Stimulated activated CD8-positive, alpha-beta memory T cell treated with anti-CD3 and anti-CD28 coated beads, Interleukin-4, amount 100 ng/mL, for 4 hours (primary cell): ENCODE measurements around the gene VWA8.

ENCODE experiments used
- DNase-seq, 2 donors: peaks; one replicate each; pipeline ENCODE4 v3.0.0-alpha.2; 2020; ENCODE audit warnings: low read depth in 2 of 2, low spot score in 1 of 2

VWA8 gene

DNA sequence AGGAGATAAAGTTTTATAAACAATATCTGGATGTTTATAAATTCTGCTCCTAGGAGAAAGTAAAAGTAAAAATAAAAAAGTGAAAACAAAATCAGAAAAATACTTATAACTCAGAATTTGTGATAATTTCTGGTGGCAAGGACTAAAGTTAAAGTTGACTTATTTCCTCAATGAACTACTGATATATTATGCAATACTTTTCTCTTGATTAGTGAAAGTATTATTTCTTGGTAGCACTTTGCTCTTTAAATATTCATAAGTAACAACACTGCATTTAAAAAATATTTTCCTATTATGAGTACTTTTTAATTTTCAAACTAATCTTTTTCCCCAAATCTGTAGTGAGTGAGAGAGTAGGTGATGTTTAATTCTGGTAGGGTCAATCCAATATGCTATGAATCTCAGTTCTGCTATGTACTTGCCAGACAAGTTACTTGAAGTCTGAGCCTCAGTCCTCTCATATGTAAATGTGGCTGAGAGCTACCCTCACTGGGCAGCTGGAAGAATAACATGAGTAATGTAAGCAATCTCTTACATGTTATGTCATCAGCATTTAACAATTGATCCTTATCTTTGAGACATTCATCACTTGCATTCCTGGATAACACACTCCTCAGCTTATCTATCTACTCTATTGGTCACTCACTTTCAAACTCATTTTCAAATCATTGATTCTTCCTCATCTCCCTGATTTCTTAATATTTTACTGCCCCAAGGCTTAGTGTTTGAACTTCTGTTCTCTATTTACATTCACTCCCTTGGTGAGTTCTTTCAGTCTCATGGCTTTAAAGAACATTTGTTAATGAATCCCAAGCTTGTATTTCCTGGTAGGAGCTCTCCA lies 264.5 kb downstream of the VWA8 start:
- no peak for DNase-seq

DNA sequence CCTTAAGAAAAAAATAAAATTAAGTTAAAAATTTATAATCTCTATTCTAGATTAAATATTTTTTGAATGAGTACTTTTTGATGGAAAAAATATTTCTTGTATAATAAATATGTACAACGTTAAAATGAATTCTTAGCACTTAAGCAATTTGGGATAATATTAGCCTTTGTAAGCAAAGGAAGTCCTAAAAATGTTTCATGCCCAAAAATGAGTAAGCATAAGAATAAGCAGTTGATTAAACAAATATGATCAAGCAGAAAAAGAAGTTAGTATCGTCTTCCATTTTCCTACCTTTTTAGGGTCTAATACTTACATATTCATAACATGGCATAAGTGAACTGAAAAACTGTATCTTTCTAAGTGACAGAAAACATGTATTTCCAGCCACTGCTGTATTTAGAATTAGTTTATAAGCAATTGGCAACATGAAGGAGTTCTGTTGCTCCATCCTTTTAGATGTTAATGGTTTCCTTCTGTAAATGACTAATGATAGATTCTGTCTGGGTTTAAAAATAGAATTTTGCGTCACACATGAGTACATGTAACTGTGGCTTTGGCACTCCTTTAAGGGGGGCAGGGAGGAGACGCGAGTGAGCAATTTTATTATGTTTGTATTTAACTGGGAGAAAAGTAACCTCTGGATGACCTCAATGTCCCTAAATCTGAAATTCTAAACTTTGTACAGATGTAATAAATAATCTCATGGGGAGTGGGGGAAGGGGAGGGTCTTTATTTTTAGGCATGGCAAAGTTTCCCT lies 266.2 kb downstream of the VWA8 start:
- no peak for DNase-seq

DNA sequence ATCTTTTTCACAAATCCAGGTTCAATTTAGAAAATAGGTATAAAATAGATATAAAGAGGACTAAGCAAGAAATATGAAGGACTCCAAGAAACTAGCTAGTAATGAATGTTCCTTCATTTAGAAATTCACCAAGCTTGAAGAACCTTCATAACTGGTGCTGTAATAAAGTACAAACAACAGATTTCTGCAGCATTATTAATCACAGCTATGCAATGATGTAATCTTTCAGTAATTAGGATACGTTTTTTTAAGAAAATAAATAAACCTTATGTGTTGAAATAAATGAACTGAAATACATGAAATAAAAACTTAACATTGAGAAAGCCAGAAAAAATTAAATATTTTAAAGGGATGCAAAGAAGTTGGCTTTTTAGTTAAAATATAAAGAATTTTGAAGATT lies 267.5 kb downstream of the VWA8 start:
- no peak for DNase-seq

DNA sequence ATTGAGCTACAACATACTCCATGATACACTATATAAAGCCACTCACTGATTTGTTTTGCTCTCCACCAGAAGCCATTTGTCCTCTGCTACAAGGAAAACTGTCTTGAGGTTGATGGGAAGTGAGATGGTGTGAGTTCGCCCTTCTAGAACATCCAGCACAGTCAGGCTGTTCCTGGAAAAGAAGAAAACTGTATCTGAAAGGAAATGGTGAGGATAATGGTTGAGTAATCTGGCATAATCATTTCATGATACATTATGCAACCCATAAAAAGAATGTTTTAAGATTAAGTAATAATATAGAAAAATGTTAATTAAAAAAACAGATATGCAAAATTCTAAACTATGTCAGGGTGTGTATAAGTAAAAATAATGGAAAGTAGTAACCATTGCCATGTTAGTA lies 269.6 kb downstream of the VWA8 start:
- DNase-seq, result no peak

DNA sequence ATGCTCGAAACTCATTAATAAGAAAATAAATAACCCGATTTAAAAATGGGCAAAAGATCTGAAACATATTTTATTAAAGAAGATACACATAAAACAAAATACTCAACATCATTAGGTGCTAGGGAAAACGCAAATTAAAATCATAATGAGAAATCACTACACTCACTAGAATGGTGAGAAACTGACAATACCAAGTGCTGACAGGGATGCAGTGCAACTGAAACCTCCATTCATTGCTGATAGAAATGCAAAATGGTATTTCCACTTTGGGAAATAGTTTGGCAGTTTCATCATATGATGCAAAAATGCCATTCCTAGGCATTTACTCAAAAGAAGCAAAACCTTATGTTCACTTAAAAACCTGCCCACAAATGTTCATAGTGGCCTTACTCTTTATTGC lies 278.1 kb downstream of the VWA8 start:
- no peak for DNase-seq

DNA sequence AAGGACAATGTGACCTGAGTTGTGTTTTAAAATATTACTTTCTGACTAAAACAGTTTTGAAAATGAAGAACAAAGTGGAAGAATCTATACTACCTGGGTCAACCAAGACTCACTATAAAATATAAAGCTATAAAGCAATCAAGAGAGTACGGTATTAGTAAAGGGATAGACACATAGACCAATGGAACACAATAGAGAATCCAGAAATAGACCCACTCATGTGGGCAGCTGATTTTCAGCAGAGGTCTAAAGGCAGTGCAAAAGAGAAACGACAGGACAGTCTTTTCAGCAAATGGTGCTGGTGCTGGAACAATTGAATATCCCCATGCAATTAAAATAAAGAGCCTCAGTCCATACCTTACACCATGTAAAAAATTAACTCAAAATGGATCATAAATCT lies 278.9 kb downstream of the VWA8 start:
- no peak for DNase-seq

DNA sequence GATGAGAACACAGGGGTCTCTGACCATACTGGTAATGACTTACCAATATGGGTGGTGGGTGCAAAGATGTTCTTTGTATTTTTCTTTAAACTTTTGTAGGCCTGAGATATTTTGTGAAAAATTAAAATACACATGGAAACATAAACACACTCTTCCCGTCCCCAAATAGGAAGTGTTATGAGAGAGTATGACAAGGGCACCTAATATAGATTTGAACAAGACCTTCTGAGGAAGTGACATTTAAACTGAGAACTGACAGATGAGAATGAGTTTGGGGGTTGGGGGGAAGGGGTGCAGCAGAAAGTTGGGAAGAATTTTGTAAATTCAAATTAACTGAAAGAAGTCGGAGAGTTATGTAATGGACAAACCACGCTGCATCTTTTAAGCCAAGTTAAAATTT lies 279.3 kb downstream of the VWA8 start:
- no peak for DNase-seq

DNA sequence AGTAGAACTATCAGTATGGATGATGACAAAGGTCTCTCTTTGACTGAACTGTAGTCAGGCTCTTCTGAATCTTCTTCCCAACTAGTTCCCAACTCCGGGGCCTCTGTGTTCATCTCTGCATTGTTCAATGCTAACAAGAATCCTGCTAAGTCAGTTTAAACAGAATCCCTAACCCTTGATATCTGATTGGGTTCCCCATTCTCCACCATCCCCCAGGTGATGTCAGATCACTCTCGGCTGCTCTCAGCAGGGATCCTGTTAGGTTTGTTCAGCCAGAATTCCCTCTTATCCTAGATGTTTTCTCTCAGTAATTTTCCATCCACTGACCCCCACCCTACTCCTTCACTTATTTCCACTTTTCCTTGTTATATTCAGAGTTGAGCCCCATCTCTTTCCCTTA lies 280.0 kb downstream of the VWA8 start:
- DNase-seq, result no peak

DNA sequence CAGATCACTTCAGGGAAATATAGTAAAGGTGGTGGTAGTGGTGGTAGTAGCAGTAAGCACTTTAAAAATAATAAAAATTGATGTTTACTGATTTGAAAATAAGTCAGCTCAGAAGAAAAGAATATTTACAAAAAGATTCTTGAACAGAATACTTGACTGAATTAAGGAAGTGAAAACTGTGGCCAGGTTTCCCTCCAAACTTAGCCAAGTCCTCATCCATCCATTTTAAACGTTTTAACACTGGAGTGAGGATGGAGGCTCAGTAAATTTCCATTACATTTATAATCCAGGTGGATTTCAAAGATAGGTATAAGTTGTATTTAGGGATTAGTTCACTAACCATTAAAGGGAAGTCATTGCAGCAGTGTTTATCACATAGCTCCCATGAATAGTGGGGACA lies 282.1 kb downstream of the VWA8 start:
- no peak for DNase-seq

DNA sequence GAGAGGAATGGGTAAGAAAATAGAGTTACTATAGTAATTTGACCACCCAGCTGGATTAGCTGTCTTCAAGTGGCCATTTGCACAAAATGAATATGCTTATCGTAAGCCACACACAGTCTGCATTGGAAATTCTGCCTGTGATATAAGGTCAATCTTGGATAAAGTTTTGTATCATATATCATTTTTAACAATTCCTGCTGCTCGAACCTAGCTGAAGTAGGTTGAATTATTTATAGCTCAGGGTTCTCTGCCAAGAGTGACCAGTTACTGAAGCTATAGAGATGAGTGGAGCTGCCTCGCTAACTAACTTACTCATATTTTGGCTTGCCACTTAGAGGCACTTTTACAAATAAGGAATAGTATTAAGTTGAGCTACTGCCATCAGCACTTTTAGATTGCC lies 282.7 kb downstream of the VWA8 start:
- DNase-seq, result no peak

DNA sequence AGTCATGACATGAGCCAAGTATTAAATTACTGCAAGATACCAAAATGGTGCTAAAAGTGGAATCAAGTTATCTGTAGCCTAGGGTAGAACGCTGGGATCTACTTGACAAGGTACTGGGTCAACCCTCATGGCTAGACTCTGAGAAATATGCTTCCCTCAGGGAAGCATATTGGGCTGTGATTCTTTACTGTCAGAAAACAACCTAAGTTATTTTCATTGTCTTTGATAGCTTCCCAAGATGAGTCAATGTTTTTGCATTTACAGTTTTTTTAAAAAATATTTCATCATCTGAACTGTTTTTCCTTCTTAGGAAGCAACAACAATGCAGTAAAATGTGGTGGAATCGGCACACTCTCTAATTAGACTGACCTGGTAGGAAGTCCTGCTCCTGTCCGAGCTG lies 285.6 kb downstream of the VWA8 start:
- DNase-seq, result no peak

DNA sequence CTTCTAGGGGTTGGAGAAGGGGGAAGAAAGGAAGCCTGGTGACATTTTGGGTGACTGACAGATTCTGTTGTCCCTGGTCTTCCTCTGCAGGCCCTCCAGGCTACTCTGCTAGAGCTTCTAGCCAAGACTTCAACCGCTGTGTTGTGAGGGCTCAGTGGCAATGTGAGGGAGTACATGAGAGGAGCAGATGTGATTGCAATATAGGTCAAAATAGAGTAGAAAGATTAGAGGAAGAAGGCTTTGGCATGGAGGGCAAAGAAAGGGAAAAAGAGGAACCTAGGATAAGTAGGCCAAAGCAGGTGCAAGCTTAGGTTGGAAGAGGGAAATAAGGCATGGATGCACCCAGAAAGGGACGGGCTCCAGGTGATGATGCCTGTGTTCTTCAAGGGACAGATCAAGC lies 286.7 kb downstream of the VWA8 start:
- no peak for DNase-seq

DNA sequence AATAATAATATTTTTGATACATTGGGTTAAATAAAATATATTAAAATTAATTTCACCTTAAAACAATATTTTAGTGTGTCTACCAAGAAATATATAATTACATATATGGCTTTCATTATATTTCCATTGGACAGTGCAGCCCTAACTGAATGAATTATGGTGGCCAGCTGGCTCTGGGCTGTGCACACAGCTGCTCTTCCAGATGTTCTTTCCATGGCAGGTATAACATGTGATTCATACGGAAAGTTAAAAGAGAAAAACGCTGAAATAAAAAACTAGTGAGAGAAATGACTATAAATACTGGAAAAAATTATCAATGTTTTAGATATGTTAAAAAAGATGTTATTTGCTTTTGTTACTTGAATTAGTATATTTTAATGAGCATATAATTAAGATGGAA lies 287.3 kb downstream of the VWA8 start:
- no peak for DNase-seq

DNA sequence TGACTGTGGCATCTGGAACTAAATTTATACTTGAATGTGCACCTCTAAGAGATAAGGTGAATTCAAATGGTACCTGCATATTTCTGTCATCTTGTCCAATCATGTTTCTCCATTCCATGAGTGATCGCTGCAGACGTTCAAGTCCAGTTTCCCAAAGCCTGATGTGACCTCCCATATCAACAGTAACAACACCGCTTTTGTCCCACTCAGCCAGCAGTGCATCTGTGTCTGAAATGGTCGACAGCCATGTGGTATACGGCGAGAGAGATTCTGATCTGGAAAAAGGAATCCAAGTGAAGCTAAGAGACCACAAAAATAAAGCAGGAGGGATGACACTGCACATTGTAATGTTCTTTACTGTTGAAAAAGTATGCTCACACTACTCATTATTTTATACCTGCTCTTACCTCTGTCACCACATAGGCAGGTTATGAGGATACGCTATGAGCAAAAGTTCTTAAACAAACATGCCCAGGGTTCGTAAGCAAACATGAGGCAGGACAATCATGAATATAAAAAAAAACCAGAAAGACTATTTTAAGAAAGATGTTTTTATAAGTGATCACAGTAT lies 290.0 kb downstream of the VWA8 start:
- no peak for DNase-seq

DNA sequence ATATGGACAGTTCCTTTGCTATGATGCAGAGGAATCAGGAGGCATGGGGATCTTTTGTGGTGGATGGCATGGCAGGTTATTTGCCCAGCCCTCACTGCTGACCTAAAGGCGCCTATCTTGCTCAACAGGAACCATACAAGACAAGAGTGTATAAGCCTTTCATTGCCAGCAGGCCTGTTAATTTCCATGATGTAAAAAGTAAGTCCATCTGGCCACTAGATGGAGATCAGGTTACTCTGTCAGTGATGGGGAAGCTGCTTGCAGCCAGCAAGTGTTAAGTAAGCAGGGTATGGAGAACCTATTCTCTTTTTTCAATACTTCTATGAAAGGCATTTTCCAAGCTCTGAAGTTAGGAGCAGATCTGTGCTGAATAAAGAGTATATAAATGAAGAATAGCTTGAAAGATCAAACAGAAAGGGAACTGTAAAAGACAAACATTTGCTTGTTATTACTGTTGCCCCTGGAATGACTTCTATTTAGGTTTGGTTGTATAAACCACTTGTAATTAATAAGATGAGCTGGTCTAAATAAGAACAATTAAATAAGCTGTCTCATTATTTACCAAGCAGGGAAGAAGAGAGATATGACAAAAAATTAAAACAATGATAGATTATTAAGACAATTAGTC lies 292.7 kb downstream of the VWA8 start:
- DNase-seq, result no peak

DNA sequence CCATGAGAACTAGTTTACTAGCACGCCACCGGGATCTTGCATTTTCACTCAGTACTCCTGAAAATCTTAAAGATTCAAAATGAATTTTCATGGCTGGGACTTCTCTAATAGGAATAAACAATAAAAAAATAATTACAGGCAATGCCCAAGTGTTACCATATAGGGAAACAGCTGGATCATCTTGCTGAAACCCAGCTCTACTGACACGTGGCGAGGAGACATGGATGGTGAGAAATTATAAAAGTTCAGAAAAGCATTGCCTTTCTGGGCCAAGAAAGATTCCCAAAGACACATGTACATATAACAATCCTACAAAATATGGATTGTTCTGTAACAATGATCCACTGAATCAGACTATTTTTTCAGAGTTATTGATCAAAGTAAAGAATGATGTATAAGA lies 294.3 kb downstream of the VWA8 start:
- DNase-seq, result no peak

DNA sequence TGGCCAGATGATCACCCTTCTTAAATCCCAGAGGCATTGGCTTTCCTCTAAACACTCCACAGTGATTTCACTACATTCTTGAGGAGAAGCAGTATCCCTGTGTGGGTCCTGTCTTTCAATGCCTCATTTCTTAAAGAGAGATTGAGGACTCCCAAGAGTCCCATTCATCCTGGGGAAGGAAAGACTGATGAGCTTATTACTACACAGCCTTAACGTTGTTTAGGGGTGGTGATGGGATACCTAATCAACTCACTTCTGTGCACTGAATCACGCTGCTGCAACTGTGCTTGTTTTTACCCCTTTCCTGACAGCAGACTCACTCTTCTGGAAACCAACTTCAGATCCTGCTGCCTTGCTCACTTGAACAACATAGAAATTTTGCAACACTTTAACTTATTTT lies 300.5 kb downstream of the VWA8 start:
- no peak for DNase-seq

DNA sequence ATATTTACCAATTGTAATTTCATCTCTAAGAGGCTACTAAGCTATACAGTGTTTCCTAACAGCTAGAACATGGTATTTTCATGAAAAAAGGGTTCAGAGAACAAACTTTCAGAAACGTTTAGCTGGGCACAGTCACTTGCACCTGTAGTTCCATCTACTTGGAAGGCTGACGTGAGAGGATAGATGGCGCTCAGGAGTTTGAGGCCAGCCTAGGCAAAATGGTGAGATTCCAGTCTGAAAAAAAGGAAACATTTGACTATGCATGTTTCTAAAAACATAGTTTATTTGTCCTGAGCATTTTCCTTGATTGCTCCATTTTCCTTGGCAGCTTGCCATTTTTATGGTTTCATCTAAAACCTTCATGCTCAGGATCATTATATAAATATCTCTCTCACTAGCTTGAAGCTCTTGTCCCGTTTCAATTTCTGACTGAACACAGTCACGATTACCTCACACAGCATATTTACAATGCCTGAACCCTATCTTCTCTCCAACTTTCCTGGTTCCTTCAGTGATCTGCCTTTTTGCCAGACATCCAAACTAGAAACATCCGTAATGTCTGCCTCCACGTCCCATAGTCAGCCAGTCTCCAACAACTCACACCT lies 302.8 kb downstream of the VWA8 start:
- no peak for DNase-seq

DNA sequence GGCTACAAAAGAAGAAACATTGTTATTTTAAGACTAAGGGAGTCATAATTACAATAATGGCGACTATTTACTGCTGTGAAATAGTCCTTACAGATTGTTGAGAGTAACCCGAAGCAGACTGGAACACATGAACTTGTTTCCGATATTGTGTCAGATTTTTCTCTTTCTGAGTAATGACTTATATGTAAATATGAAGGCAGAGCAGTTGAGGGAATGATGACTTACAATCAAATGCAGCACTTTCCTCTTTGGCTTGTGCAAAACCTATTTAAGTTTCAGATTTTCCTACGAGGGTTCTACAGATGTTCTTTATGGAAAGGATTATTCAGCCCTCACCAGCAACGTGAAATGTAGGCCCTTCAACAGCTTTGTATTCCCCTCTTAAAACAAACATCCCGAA lies 304.9 kb downstream of the VWA8 start:
- no peak for DNase-seq

DNA sequence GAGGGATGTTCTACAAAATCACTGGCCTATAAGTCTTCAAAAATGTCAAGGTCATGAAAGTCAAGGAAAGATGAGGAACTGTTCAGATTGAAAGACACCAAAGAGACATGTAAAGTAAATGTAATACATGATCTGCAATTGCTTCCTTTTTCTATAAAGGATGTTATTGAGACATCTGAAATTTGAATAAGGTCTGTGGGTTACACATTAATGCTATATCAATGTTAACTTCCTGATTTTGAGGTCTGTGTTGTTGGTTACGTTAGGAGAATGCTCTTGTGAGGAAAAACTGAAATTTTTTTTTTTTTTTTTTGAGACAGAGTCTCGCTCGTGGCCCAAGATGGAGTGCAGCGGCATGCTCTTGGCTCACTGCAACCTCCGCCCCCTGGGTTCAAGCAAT lies 306.1 kb downstream of the VWA8 start:
- no peak for DNase-seq

DNA sequence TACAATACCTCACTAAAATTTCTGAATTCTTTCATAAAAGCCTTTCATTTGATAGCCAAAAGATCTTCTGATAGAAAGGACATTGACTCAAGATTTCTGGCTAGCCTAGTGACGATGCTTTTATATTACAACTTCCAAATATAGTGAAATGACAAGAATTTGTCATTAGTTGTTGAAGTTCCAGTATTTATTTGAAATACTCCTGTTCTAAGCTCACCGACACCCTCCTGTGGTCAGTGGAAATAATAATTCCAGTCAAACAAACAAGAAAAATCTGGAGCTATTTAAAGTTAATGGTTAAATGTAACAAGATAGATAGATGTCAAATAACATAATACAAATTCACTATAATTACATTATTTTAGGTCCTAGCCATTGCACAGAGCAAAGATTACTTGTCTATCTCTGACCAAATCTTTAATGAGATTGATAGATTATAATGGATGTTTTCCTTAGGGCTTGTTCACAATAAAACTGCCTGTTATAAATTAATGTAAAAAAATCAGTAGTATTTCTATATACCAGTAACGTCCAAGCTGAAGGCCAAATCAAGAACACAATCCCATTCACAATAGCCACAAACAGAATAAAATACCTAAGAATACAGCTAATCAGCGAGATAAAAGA lies 308.1 kb downstream of the VWA8 start:
- DNase-seq, result peak in 1 of 2 donors; percentile 9
